Neural progenitor cell (in vitro differentiated cells): ENCODE data around the gene PHF20. TPM values are rescaled to one million over a fixed set of nuclear protein-coding genes. Genes with fewer than 3 reads are reported as not detected.

Source experiments
- DNase-seq: peaks from one replicate; pipeline ENCODE4 v3.0.0-alpha.2; 2016; ENCODE audit warnings: low spot score
- H2AFZ ChIP-seq: fragments of 200-600 bp; sonication (generic); replicated peaks from 2 replicates; pipeline ENCODE4 v1.6.1; 2016; ENCODE audit warnings: antibody characterized with exemption
- H3F3A ChIP-seq: fragments of 200-600 bp; sonication (generic); 2 replicates; pipeline ENCODE4 v1.6.1; 2016; ENCODE audit warnings: antibody characterized with exemption, low read depth
- H3K27ac ChIP-seq: fragments of 200-600 bp; sonication (generic); 2 replicates; pipeline ENCODE4 v1.5.1; 2016; ENCODE audit warnings: mild to moderate bottlenecking
- H3K27me3 ChIP-seq: fragments of 200-600 bp; sonication (generic); 2 replicates; pipeline ENCODE4 v1.6.1; 2016; ENCODE audit warnings: mild to moderate bottlenecking, moderate library complexity
- H3K36me3 ChIP-seq: fragments of 200-600 bp; sonication (generic); 2 replicates; pipeline ENCODE4 v1.5.1; 2016
- H3K4me1 ChIP-seq: fragments of 200-600 bp; sonication (generic); 2 replicates; pipeline ENCODE4 v1.6.1; 2016; ENCODE audit warnings: mixed run types
- H3K4me2 ChIP-seq: fragments of 200-600 bp; sonication (generic); 2 replicates; pipeline ENCODE4 v1.6.1; 2016
- H3K4me3 ChIP-seq: fragments of 200-600 bp; sonication (generic); 2 replicates; pipeline ENCODE4 v1.5.1; 2016
- H3K79me2 ChIP-seq: fragments of 200-600 bp; sonication (generic); 2 replicates; pipeline ENCODE4 v1.6.1; 2016; ENCODE audit warnings: low read depth
- H3K9ac ChIP-seq: fragments of 200-600 bp; sonication (generic); 2 replicates; pipeline ENCODE4 v1.6.1; 2016
- H3K9me3 ChIP-seq: fragments of 200-600 bp; sonication (generic); 2 replicates; pipeline ENCODE4 v1.5.1; 2016; ENCODE audit warnings: low read depth
- H4K20me1 ChIP-seq: fragments of 200-600 bp; sonication (generic); 2 replicates; pipeline ENCODE4 v1.6.1; 2016; ENCODE audit warnings: low read depth
- H3K27ac Mint-ChIP-seq: 3 replicates; pipeline ENCODE4 v1.8.0; 2021; ENCODE audit warnings: mixed read lengths
- H3K27me3 Mint-ChIP-seq: 2 replicates; pipeline ENCODE4 v1.8.0; 2022; ENCODE audit warnings: low read depth, mild to moderate bottlenecking, inconsistent platforms, moderate library complexity, mixed read lengths; ENCODE audit not compliant: insufficient read depth
- H3K36me3 Mint-ChIP-seq: 3 replicates; pipeline ENCODE4 v1.8.0; 2021; ENCODE audit warnings: mixed read lengths
- H3K4me1 Mint-ChIP-seq: 3 replicates; pipeline ENCODE4 v1.8.0; 2021; ENCODE audit warnings: mixed read lengths
- H3K4me3 Mint-ChIP-seq: 3 replicates; pipeline ENCODE4 v1.8.0; 2021; ENCODE audit warnings: mild to moderate bottlenecking, moderate library complexity, mixed read lengths
- H3K9me3 Mint-ChIP-seq: 3 replicates; pipeline ENCODE4 v1.8.0; 2020; ENCODE audit warnings: mixed read lengths
- CTCF ChIP-seq: fragments of 200-600 bp; sonication (generic); IDR thresholded peaks from 2 replicates; pipeline ENCODE4 v1.5.1; 2017; ENCODE audit warnings: antibody characterized with exemption, mild to moderate bottlenecking
- EZH2 ChIP-seq: fragments of 200-600 bp; sonication (generic); IDR thresholded peaks from 2 replicates; pipeline ENCODE4 v1.6.1; 2017; ENCODE audit warnings: antibody characterized with exemption, mild to moderate bottlenecking, moderate library complexity
- EZH2phosphoT487 ChIP-seq: fragments of 200-600 bp; sonication (generic); IDR thresholded peaks from 2 replicates; pipeline ENCODE4 v1.6.1; 2017; ENCODE audit warnings: antibody characterized with exemption
- total RNA-seq: library from RNA; depleted of rRNA; stranded (reverse); fragments of >200 nt; gene quantifications from 2 replicates; pipeline ENCODE4 v1.2.3, GENCODE V29; 2015; ENCODE audit warnings: low replicate concordance

The PHF20 gene
- total RNA-seq, 1 donor from 2014 or later: 54.7 TPM

GRCh38 chr20:35735826-35736470, 35.9 kb upstream of the PHF20 start:
- TF ChIP-seq CTCF: no peak
- TF ChIP-seq EZH2phosphoT487: no peak
- TF ChIP-seq EZH2: no peak
- Mint-ChIP-seq H3K9me3 (no peaks in the 10 kb centered on the region), H3K4me1 (peaks cover 23% of the 10 kb centered on the region), H3K27ac (no peak overlapping the region), H3K4me3 (no peak overlapping the region), H3K27me3 (peaks cover 3% of the 10 kb centered on the region), H3K36me3 (peaks cover 46% of the 10 kb centered on the region)
- Histone ChIP-seq H3F3A (peaks cover 51% of the 10 kb centered on the region), H3K9me3 (no peaks in the 10 kb centered on the region), H3K4me3 (no peak overlapping the region), H2AFZ (no peak overlapping the region), H3K79me2 (peaks cover 100% of the 10 kb centered on the region), H4K20me1 (peaks cover 100% of the 10 kb centered on the region), H3K9ac (no peak overlapping the region), H3K27me3 (no peaks in the 10 kb centered on the region), H3K36me3 (peaks cover 65% of the 10 kb centered on the region), H3K4me1 (peaks cover 15% of the 10 kb centered on the region), H3K27ac (no peak overlapping the region), H3K4me2 (peak overlapping the region; percentile 15)
- no peak for DNase-seq

GRCh38 chr20:35737865-35738333, 33.9 kb upstream of the PHF20 start:
- Histone ChIP-seq H3K27ac (no peak overlapping the region), H3K9ac (no peak overlapping the region), H2AFZ (no peak overlapping the region), H3K27me3 (no peaks in the 10 kb centered on the region), H3K36me3 (peaks cover 52% of the 10 kb centered on the region), H3K4me1 (peaks cover 15% of the 10 kb centered on the region), H3K9me3 (no peaks in the 10 kb centered on the region), H3F3A (peaks cover 42% of the 10 kb centered on the region), H3K4me3 (peak overlapping the region; percentile 6), H3K4me2 (no peak overlapping the region), H4K20me1 (peaks cover 85% of the 10 kb centered on the region), H3K79me2 (peaks cover 96% of the 10 kb centered on the region)
- peaks cover 23% of the 10 kb centered on the region for H3K4me1 Mint-ChIP-seq
- TF ChIP-seq CTCF (no peak), EZH2phosphoT487 (no peak), EZH2 (no peak)
- no peak overlapping the region for H3K27ac Mint-ChIP-seq
- H3K9me3 Mint-ChIP-seq: no peaks in the 10 kb centered on the region
- no peak overlapping the region for H3K4me3 Mint-ChIP-seq
- no peak for DNase-seq
- peaks cover 43% of the 10 kb centered on the region for H3K36me3 Mint-ChIP-seq
- peaks cover 3% of the 10 kb centered on the region for H3K27me3 Mint-ChIP-seq

- TF ChIP-seq EZH2phosphoT487: no peak
- TF ChIP-seq CTCF: no peak
- TF ChIP-seq EZH2: no peak
Observed at GRCh38 chr20:35738410-35739179, 33.2 kb upstream of the PHF20 start.

More at GRCh38 chr20:35738410-35739179, 33.2 kb upstream of the PHF20 start:
- Histone ChIP-seq H3K27ac (no peak overlapping the region), H3K27me3 (no peaks in the 10 kb centered on the region), H3K4me1 (peaks cover 21% of the 10 kb centered on the region), H4K20me1 (peaks cover 78% of the 10 kb centered on the region), H3K4me3 (peak overlapping the region; percentile 6), H3K9ac (no peak overlapping the region), H3K9me3 (no peaks in the 10 kb centered on the region), H3K36me3 (peaks cover 50% of the 10 kb centered on the region), H2AFZ (no peak overlapping the region), H3F3A (peaks cover 49% of the 10 kb centered on the region), H3K4me2 (peak overlapping the region; percentile 27), H3K79me2 (peaks cover 91% of the 10 kb centered on the region)
- Mint-ChIP-seq H3K36me3 (peaks cover 41% of the 10 kb centered on the region), H3K27me3 (peaks cover 3% of the 10 kb centered on the region), H3K4me1 (peaks cover 30% of the 10 kb centered on the region), H3K4me3 (no peak overlapping the region), H3K27ac (no peak overlapping the region), H3K9me3 (no peaks in the 10 kb centered on the region)
- DNase-seq: no peak
